Embryonic facial prominence (tissue), 1 donor: ENCODE measurements around the gene C16orf95.

Experiments used
- DNase-seq: peaks from one replicate; pipeline ENCODE4 v3.0.0-alpha.2; 2016; ENCODE audit errors: extremely low spot score

The C16orf95 gene

GRCh38 chr16:87316450-87316922 is 706 bp downstream of the C16orf95 start:
- DNase-seq, result no peak

GRCh38 chr16:87314990-87315420 is 2.2 kb downstream of the C16orf95 start:
- DNase-seq, result no peak

GRCh38 chr16:87312008-87312407 is 5.2 kb downstream of the C16orf95 start:
- no peak for DNase-seq

- no peak for DNase-seq
Measured at GRCh38 chr16:87311387-87311786, 5.8 kb downstream of the C16orf95 start.

GRCh38 chr16:87310610-87311009 is 6.6 kb downstream of the C16orf95 start:
- DNase-seq, result no peak

GRCh38 chr16:87309620-87310525 is 7.3 kb downstream of the C16orf95 start:
- DNase-seq, result no peak

GRCh38 chr16:87308826-87309225 is 8.4 kb downstream of the C16orf95 start:
- DNase-seq, result no peak

GRCh38 chr16:87306516-87306915 is 10.7 kb downstream of the C16orf95 start:
- no peak for DNase-seq

- no peak for DNase-seq
Measured at GRCh38 chr16:87305505-87306391, 11.4 kb downstream of the C16orf95 start.

- DNase-seq, result no peak
Measured at GRCh38 chr16:87304951-87305350, 12.2 kb downstream of the C16orf95 start.

- no peak for DNase-seq
Measured at GRCh38 chr16:87303962-87304521, 13.2 kb downstream of the C16orf95 start.

- DNase-seq, result no peak
Measured at GRCh38 chr16:87303431-87303930, 13.7 kb downstream of the C16orf95 start.

GRCh38 chr16:87298857-87299465 is 18.2 kb downstream of the C16orf95 start:
- DNase-seq, result no peak

GRCh38 chr16:87297918-87298631 is 19.1 kb downstream of the C16orf95 start:
- no peak for DNase-seq

GRCh38 chr16:87297407-87297806 is 19.8 kb downstream of the C16orf95 start:
- DNase-seq, result no peak

- DNase-seq, result no peak
Measured at GRCh38 chr16:87295661-87296531, 21.3 kb downstream of the C16orf95 start.

- DNase-seq, result no peak
Measured at GRCh38 chr16:87295259-87295658, 21.9 kb downstream of the C16orf95 start.

- no peak for DNase-seq
Measured at GRCh38 chr16:87293990-87294389, 23.2 kb downstream of the C16orf95 start.

GRCh38 chr16:87291944-87292343 is 25.2 kb downstream of the C16orf95 start:
- DNase-seq, result no peak
